Measurements from ENCODE around the gene PHF24. TPM values are rescaled to one million over a fixed set of nuclear protein-coding genes. Genes with fewer than 3 reads are reported as not detected.
A peak's percentile ranks its signal among the peaks of the same experiment; 100 is the strongest.

PHF24 gene
- total RNA-seq, 4 donors from 2014 or later = 0.44 to 2.7 (median 1.5) TPM

GRCh38 chr9:34962546-34962945 lies 4.5 kb downstream of the PHF24 start:
- intact Hi-C loops (cut with DNase I; ENCODE audit: low total_unique reads) = no loop called here

GRCh38 chr9:34963552-34963951 lies 5.5 kb downstream of the PHF24 start:
- no peak overlapping the region for H3K4me3 ChIP-seq (ENCODE audit: low read depth, poor library complexity, severe bottlenecking)
- WGBS, 2 donors = 72 to 85% methylated on average over 2 of the region's 2 CpGs
- TF ChIP-seq CTCF (IDR thresholded peaks at IDR 0.05) = no peak
- TF ChIP-seq POLR2A (IDR thresholded peaks at IDR 0.05) = no peak
- intact Hi-C loops (cut with DNase I; ENCODE audit: low total_unique reads) = no loop called here
- no peak for DNase-seq (ENCODE audit: low spot score in 2 of 2)

More at GRCh38 chr9:34962546-34962945, 4.5 kb downstream of the PHF24 start:
- WGBS, 2 donors = 89 to 93% methylated on average over 3 of the region's 3 CpGs
- H3K4me3 ChIP-seq (ENCODE audit: low read depth, poor library complexity, severe bottlenecking) = no peak overlapping the region
- TF ChIP-seq POLR2A (IDR thresholded peaks at IDR 0.05) = no peak
- TF ChIP-seq CTCF (IDR thresholded peaks at IDR 0.05) = no peak
- peak in 1 of 2 donors; percentile 39 for DNase-seq (ENCODE audit: low spot score in 2 of 2)

- no peak for TF ChIP-seq POLR2A (IDR thresholded peaks at IDR 0.05)
- TF ChIP-seq CTCF (IDR thresholded peaks at IDR 0.05) = no peak
- WGBS, 2 donors = 32 to 55% methylated on average over 3 of the region's 3 CpGs
- intact Hi-C loops (cut with DNase I; ENCODE audit: low total_unique reads) = no loop called here
- no peak overlapping the region for H3K4me3 ChIP-seq (ENCODE audit: low read depth, poor library complexity, severe bottlenecking)
- no peak for DNase-seq (ENCODE audit: low spot score in 2 of 2)
Measured at GRCh38 chr9:34964458-34964857, 6.4 kb downstream of the PHF24 start.

GRCh38 chr9:34971146-34971811 lies 13.2 kb downstream of the PHF24 start:
- H3K4me3 ChIP-seq (ENCODE audit: low read depth, poor library complexity, severe bottlenecking) = no peak overlapping the region
- DNase-seq (ENCODE audit: low spot score in 2 of 2) = no peak
- whole genome bisulfite sequencing, 2 donors = 83 to 85% methylated on average over 21 of the region's 21 CpGs
- TF ChIP-seq CTCF (IDR thresholded peaks at IDR 0.05) = no peak
- no peak for TF ChIP-seq POLR2A (IDR thresholded peaks at IDR 0.05)
- intact Hi-C loops (cut with DNase I; ENCODE audit: low total_unique reads) = no loop called here

- 98% methylated on average over 2 of the region's 2 CpGs for WGBS, 2 donors
- intact Hi-C loops (cut with DNase I; ENCODE audit: low total_unique reads) = no loop called here
- TF ChIP-seq POLR2A (IDR thresholded peaks at IDR 0.05) (no peak), CTCF (IDR thresholded peaks at IDR 0.05) (no peak)
- peak in 1 of 2 donors; percentile 12 for DNase-seq (ENCODE audit: low spot score in 2 of 2)
- H3K4me3 ChIP-seq (ENCODE audit: low read depth, poor library complexity, severe bottlenecking) = no peak overlapping the region
Measured at GRCh38 chr9:34974664-34975063, 16.6 kb downstream of the PHF24 start.

GRCh38 chr9:34976441-34976840 lies 18.4 kb downstream of the PHF24 start:
- no peak overlapping the region for H3K4me3 ChIP-seq (ENCODE audit: low read depth, poor library complexity, severe bottlenecking)
- 83 to 90% methylated on average over 10 to 11 of the region's 11 CpGs for WGBS, 2 donors
- peak in 1 of 2 donors; percentile 79 for DNase-seq (ENCODE audit: low spot score in 2 of 2)
- TF ChIP-seq POLR2A (IDR thresholded peaks at IDR 0.05) (no peak), CTCF (IDR thresholded peaks at IDR 0.05) (no peak)
- intact Hi-C loops (cut with DNase I; ENCODE audit: low total_unique reads) = no loop called here

Data from lower leg skin (tissue), 4 donors.